GM21390 (cell line): ENCODE results near the gene CYB561D1.

ENCODE experiments used
- ATAC-seq: cut with Tn5 transposase; IDR thresholded peaks from one replicate; pipeline ENCODE4 v1.9.1; 2021; ENCODE audit not compliant: unreplicated experiment

The CYB561D1 gene

GRCh38 chr1:109546311-109547109 is 52.6 kb downstream of the CYB561D1 start:
- ATAC-seq = peak; percentile 50

DNA sequence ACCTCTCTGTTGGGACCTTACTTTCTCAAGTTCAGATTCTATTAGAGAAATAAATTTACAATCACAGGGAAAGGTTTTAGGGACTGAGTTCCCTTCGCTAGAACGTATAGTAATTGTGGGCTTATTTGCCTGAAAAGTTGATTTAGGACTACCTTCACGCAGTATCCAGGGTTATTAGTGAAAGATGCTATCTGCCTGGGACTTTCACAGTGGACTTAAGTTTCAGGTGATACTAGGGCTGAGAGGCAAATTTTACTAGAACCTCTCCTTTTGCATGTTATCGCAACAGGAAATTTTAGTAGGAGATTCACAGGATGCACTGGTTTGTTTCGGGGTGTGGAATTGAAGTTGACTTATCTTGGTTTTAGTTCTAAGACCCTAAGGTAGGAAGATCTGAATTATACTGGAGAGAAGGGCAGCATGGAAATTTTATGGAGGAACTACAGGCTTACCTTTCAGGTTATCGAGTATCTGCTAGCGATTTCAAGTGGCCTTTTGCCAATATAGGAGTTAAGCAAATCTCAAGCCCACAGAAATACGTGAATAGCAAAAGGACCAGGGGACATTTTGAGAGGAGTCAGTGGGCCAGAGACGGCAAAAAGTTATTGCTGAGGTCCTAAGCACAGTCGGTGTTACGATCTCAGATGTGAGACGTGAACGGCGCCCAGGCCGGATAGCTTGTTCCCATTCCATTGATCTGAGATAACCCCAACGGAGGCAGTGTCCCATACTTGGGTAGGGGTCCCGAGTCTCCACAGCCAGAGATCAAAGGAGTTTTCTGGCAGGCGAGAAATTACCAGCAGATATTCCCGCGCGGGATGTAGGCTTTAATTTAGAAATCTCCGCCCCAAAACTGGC is 53.8 kb downstream of the CYB561D1 start:
- ATAC-seq = peak; percentile 4

GRCh38 chr1:109548321-109549267 is 54.7 kb downstream of the CYB561D1 start, which contains the start of gene GNAI3:
Gene GNAI3 (plus strand): TSS chr1:109548615. CDS start chr1:109548721, 106 bp downstream.
- ATAC-seq = peak; percentile 85
